H9 (cell line): ENCODE data around the gene DDX27. TPM values are rescaled to one million over a fixed set of nuclear protein-coding genes. Genes with fewer than 3 reads are reported as not detected.

ENCODE experiments used
- DNase-seq: peaks from one replicate; pipeline ENCODE4 v3.0.0-alpha.2; 2017
- H2AFZ ChIP-seq: one replicate; pipeline ENCODE4 v1.6.1; 2013; ENCODE audit warnings: mild to moderate bottlenecking, low read length, control low read depth, moderate library complexity
- H2AK5ac ChIP-seq: 2 replicates; pipeline ENCODE4 v1.6.1; 2013; ENCODE audit warnings: low read length, control low read depth, mixed read lengths; ENCODE audit not compliant: insufficient read length
- H2BK120ac ChIP-seq: one replicate; pipeline ENCODE4 v1.6.1; 2013; ENCODE audit warnings: low read depth, mild to moderate bottlenecking, low read length, control low read depth, inconsistent platforms; ENCODE audit not compliant: poor library complexity, severe bottlenecking
- H2BK12ac ChIP-seq: 2 replicates; pipeline ENCODE4 v1.6.1; 2013; ENCODE audit warnings: low read length, control low read depth, mixed read lengths, low read depth; ENCODE audit not compliant: insufficient read length
- H2BK15ac ChIP-seq: 2 replicates; pipeline ENCODE4 v1.6.1; 2013; ENCODE audit warnings: low read depth, low read length, control low read depth
- H2BK20ac ChIP-seq: one replicate; pipeline ENCODE4 v1.6.1; 2013; ENCODE audit warnings: low read depth, mild to moderate bottlenecking, low read length, control low read depth, inconsistent platforms; ENCODE audit not compliant: poor library complexity, severe bottlenecking
- H2BK5ac ChIP-seq: 2 replicates; pipeline ENCODE4 v1.6.1; 2013; ENCODE audit warnings: low read length, control low read depth, mixed read lengths; ENCODE audit not compliant: insufficient read length
- H3K14ac ChIP-seq: 2 replicates; pipeline ENCODE4 v1.6.1; 2013; ENCODE audit warnings: low read length, control low read depth; ENCODE audit not compliant: insufficient read depth
- H3K18ac ChIP-seq: 2 replicates; pipeline ENCODE4 v1.6.1; 2013; ENCODE audit warnings: low read depth, mild to moderate bottlenecking, mixed read lengths, low read length, control low read depth; ENCODE audit not compliant: insufficient read length
- H3K23ac ChIP-seq: 2 replicates; pipeline ENCODE4 v1.6.1; 2013; ENCODE audit warnings: low read length, control low read depth, mixed read lengths, low read depth; ENCODE audit not compliant: insufficient read length
- H3K23me2 ChIP-seq: 2 replicates; pipeline ENCODE4 v1.6.1; 2013; ENCODE audit warnings: low read depth, mild to moderate bottlenecking, mixed read lengths, low read length, control low read depth; ENCODE audit not compliant: insufficient read length, poor library complexity, severe bottlenecking
- H3K27ac ChIP-seq: 2 replicates; pipeline ENCODE4 v1.5.1; 2013; ENCODE audit warnings: low read length, control low read depth, mixed read lengths, low read depth; ENCODE audit not compliant: insufficient read length
- H3K27me3 ChIP-seq: 2 replicates; pipeline ENCODE4 v1.6.1; 2013; ENCODE audit warnings: low read length, control low read depth, inconsistent platforms; ENCODE audit not compliant: insufficient read depth
- H3K4ac ChIP-seq: 2 replicates; pipeline ENCODE4 v1.6.1; 2013; ENCODE audit warnings: low read depth, mild to moderate bottlenecking, control low read depth, inconsistent platforms, low read length, moderate library complexity
- H3K4me1 ChIP-seq: 2 replicates; pipeline ENCODE4 v1.6.1; 2013; ENCODE audit warnings: low read length, control low read depth, inconsistent platforms; ENCODE audit not compliant: insufficient read depth
- H3K4me2 ChIP-seq: 2 replicates; pipeline ENCODE4 v1.6.1; 2013; ENCODE audit warnings: low read length, control low read depth, mixed read lengths; ENCODE audit not compliant: insufficient read length, insufficient read depth
- H3K56ac ChIP-seq: 2 replicates; pipeline ENCODE4 v1.6.1; 2013; ENCODE audit warnings: low read depth, mild to moderate bottlenecking, mixed read lengths, low read length, control low read depth; ENCODE audit not compliant: insufficient read length
- H3K79me1 ChIP-seq: 2 replicates; pipeline ENCODE4 v1.6.1; 2013; ENCODE audit warnings: low read depth, mild to moderate bottlenecking, moderate library complexity, low read length, control low read depth, inconsistent platforms; ENCODE audit not compliant: insufficient read depth, poor library complexity, severe bottlenecking
- H3K79me2 ChIP-seq: 2 replicates; pipeline ENCODE4 v1.6.1; 2013; ENCODE audit warnings: low read length, control low read depth, inconsistent platforms; ENCODE audit not compliant: insufficient read depth
- H3K9ac ChIP-seq: 2 replicates; pipeline ENCODE4 v1.6.1; 2013; ENCODE audit warnings: low read length, control low read depth, mixed read lengths; ENCODE audit not compliant: insufficient read length; ENCODE audit errors: extremely low read depth
- H3K9me3 ChIP-seq: one replicate; pipeline ENCODE4 v1.6.1; 2013; ENCODE audit warnings: low read depth, low read length, inconsistent platforms; ENCODE audit not compliant: control insufficient read depth
- H3T11ph ChIP-seq: one replicate; pipeline ENCODE4 v1.6.1; 2013; ENCODE audit warnings: mild to moderate bottlenecking, low read length, control low read depth, inconsistent platforms
- H4K20me1 ChIP-seq: one replicate; pipeline ENCODE4 v1.6.1; 2013; ENCODE audit not compliant: control insufficient read depth, insufficient read length, insufficient read depth
- H4K5ac ChIP-seq: 2 replicates; pipeline ENCODE4 v1.6.1; 2013; ENCODE audit warnings: low read depth, mild to moderate bottlenecking, mixed read lengths, low read length, control low read depth; ENCODE audit not compliant: insufficient read length
- H4K8ac ChIP-seq: replicated peaks from 2 replicates; pipeline ENCODE4 v1.6.1; 2013; ENCODE audit warnings: low read length, control low read depth, mixed read lengths, low read depth; ENCODE audit not compliant: insufficient read length
- H4K91ac ChIP-seq: 2 replicates; pipeline ENCODE4 v1.6.1; 2013; ENCODE audit warnings: low read depth, mild to moderate bottlenecking, moderate library complexity, mixed read lengths, low read length, control low read depth; ENCODE audit not compliant: insufficient read length
- H3K27ac Mint-ChIP-seq, 3 experiments: 2 replicates in 2 of 3; 3 replicates in 1 of 3; pipeline ENCODE4 v1.8.0; 2020 to 2021; ENCODE audit warnings: mixed read lengths in 3 of 3, mild to moderate bottlenecking in 1 of 3, moderate library complexity in 1 of 3
- H3K27me3 Mint-ChIP-seq: 2 replicates; pipeline ENCODE4 v1.8.0; 2021; ENCODE audit warnings: low read depth, mild to moderate bottlenecking, moderate library complexity, mixed read lengths
- H3K36me3 Mint-ChIP-seq, 3 experiments: 2 replicates in 2 of 3; 3 replicates in 1 of 3; pipeline ENCODE4 v1.8.0; 2020 to 2021; ENCODE audit warnings: low read depth in 3 of 3, mixed read lengths in 3 of 3; ENCODE audit not compliant: insufficient read depth in 1 of 3
- H3K4me1 Mint-ChIP-seq, 2 experiments: 2 replicates each; pipeline ENCODE4 v1.8.0; 2020; ENCODE audit warnings: mixed read lengths in 2 of 2
- H3K4me3 Mint-ChIP-seq, 2 experiments: 2 replicates in 1 of 2; 3 replicates in 1 of 2; pipeline ENCODE4 v1.8.0; 2020 to 2021; ENCODE audit warnings: mild to moderate bottlenecking in 2 of 2, mixed read lengths in 2 of 2, moderate library complexity in 1 of 2
- H3K9me3 Mint-ChIP-seq, 2 experiments: 2 replicates in 1 of 2; 3 replicates in 1 of 2; pipeline ENCODE4 v1.8.0; 2020; ENCODE audit warnings: mild to moderate bottlenecking in 2 of 2, mixed read lengths in 2 of 2, moderate library complexity in 1 of 2
- WGBS: extraction: QIAGEN DNeasy Blood & Tissue Kit; methylation state at CpG from one replicate; pipeline ENCODE4 v1.1.7; 2013; ENCODE audit warnings: missing lambda C conversion rate, low lambda C conversion rate, mixed read lengths; ENCODE audit not compliant: insufficient read length; ENCODE audit errors: extremely low coverage; 5-methylcytosine and 5-hydroxymethylcytosine counted together
- total RNA-seq: library from RNA; stranded (reverse); gene quantifications from 2 replicates; pipeline ENCODE4 v1.2.1, GENCODE V29; 2021
- TF ChIP-seq, protein P1 (sequence below): fragments of 200-600 bp; sonication (generic); conservative IDR thresholded peaks from 3 replicates; pipeline ENCODE4 v1.8.0; 2021; ENCODE audit warnings: antibody characterized with exemption, mild to moderate bottlenecking

The DDX27 gene
- total RNA-seq, 1 experiment from 2014 or later: 46.9 TPM

DNA sequence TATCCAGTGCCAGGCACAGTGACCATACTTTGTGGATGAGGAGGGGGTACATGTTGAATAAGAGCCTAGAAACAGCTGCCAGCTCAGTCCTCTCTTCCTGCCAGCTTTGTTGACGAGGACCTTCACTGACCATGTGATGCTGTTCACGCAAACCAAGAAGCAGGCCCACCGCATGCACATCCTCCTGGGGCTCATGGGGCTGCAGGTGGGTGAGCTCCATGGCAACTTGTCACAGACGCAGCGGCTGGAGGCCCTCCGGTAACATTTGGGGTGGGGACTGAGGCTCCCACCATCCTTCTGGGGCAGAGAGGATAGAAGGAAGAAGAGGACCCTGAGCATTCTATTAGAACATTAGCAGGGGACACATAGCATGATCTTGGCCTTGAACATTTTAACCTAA is 15.6 kb downstream of the DDX27 start:
- Histone ChIP-seq H2AK5ac (no peak overlapping the region), H2BK12ac (no peak overlapping the region), H2BK5ac (no peak overlapping the region), H3K23ac (no peak overlapping the region), H3K23me2 (no peaks in the 10 kb centered on the region), H3K4ac (no peak overlapping the region), H3K14ac (no peak overlapping the region), H2BK15ac (no peak overlapping the region), H3K27me3 (no peaks in the 10 kb centered on the region), H2AFZ (no peak overlapping the region), H3K18ac (no peak overlapping the region), H3K27ac (no peak overlapping the region), H3K9me3 (no peaks in the 10 kb centered on the region), H3K79me1 (no peaks in the 10 kb centered on the region), H2BK120ac (no peak overlapping the region), H4K8ac (no peak overlapping the region), H3K9ac (no peak overlapping the region), H4K20me1 (no peaks in the 10 kb centered on the region), H3K56ac (no peak overlapping the region), H3K4me2 (no peak overlapping the region), H4K5ac (no peak overlapping the region), H3K4me1 (no peaks in the 10 kb centered on the region), H4K91ac (no peak overlapping the region), H2BK20ac (no peak overlapping the region), H3K79me2 (no peaks in the 10 kb centered on the region), H3T11ph (no peak overlapping the region)
- no CpG with 5 or more reads among the region's 6 CpGs for WGBS
- Mint-ChIP-seq H3K27ac (no peak overlapping the region), H3K4me3 (no peak overlapping the region), H3K4me1 (no peaks in the 10 kb centered on the region), H3K27me3 (no peaks in the 10 kb centered on the region), H3K36me3 (peaks cover 44 to 89% (median 77%) of the 10 kb centered on the region in 3 experiments; a peak in 6 of 7 replicates), H3K9me3 (no peaks in the 10 kb centered on the region)
- DNase-seq: no peak
- TF ChIP-seq, protein P1, sequence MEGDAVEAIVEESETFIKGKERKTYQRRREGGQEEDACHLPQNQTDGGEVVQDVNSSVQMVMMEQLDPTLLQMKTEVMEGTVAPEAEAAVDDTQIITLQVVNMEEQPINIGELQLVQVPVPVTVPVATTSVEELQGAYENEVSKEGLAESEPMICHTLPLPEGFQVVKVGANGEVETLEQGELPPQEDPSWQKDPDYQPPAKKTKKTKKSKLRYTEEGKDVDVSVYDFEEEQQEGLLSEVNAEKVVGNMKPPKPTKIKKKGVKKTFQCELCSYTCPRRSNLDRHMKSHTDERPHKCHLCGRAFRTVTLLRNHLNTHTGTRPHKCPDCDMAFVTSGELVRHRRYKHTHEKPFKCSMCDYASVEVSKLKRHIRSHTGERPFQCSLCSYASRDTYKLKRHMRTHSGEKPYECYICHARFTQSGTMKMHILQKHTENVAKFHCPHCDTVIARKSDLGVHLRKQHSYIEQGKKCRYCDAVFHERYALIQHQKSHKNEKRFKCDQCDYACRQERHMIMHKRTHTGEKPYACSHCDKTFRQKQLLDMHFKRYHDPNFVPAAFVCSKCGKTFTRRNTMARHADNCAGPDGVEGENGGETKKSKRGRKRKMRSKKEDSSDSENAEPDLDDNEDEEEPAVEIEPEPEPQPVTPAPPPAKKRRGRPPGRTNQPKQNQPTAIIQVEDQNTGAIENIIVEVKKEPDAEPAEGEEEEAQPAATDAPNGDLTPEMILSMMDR: no peak
